DMS79 (cell line): Measurements from ENCODE around the gene SCUBE3.

ENCODE experiments used
- DNase-seq: peaks from one replicate; lab custom pipeline; 2025; lab: John Stamatoyannopoulos, UW

SCUBE3 gene

GRCh38 chr6:35213298-35213791 lies 411 bp upstream of the SCUBE3 start:
- no peak for DNase-seq

GRCh38 chr6:35214869-35215664 lies 1.3 kb downstream of the SCUBE3 start:
- no peak for DNase-seq

GRCh38 chr6:35215665-35216411 lies 2.1 kb downstream of the SCUBE3 start:
- DNase-seq = no peak

GRCh38 chr6:35216412-35216732 lies 2.6 kb downstream of the SCUBE3 start:
- DNase-seq = no peak

- DNase-seq = peak; percentile 8
Measured at GRCh38 chr6:35216851-35217811, 3.4 kb downstream of the SCUBE3 start.

GRCh38 chr6:35218021-35218420 lies 4.3 kb downstream of the SCUBE3 start:
- DNase-seq = no peak

GRCh38 chr6:35218456-35218855 lies 4.7 kb downstream of the SCUBE3 start:
- DNase-seq = no peak

- no peak for DNase-seq
Measured at GRCh38 chr6:35219683-35220326, 6.0 kb downstream of the SCUBE3 start.

GRCh38 chr6:35220711-35221110 lies 7.0 kb downstream of the SCUBE3 start:
- no peak for DNase-seq

- no peak for DNase-seq
Measured at GRCh38 chr6:35223396-35223795, 9.6 kb downstream of the SCUBE3 start.

- DNase-seq = no peak
Measured at GRCh38 chr6:35224720-35225119, 11.0 kb downstream of the SCUBE3 start.

GRCh38 chr6:35228481-35228880 lies 14.7 kb downstream of the SCUBE3 start:
- no peak for DNase-seq

GRCh38 chr6:35229304-35229703 lies 15.5 kb downstream of the SCUBE3 start:
- no peak for DNase-seq

- DNase-seq = no peak
Measured at GRCh38 chr6:35230498-35230897, 16.7 kb downstream of the SCUBE3 start.

- no peak for DNase-seq
Measured at GRCh38 chr6:35230950-35231349, 17.2 kb downstream of the SCUBE3 start.

GRCh38 chr6:35231563-35231962 lies 17.8 kb downstream of the SCUBE3 start:
- DNase-seq = no peak

- no peak for DNase-seq
Measured at GRCh38 chr6:35234901-35235300, 21.1 kb downstream of the SCUBE3 start.

GRCh38 chr6:35236223-35236622 lies 22.5 kb downstream of the SCUBE3 start:
- no peak for DNase-seq

- DNase-seq = no peak
Measured at GRCh38 chr6:35237476-35237875, 23.7 kb downstream of the SCUBE3 start.

GRCh38 chr6:35238843-35239289 lies 25.1 kb downstream of the SCUBE3 start:
- no peak for DNase-seq

- no peak for DNase-seq
Measured at GRCh38 chr6:35239581-35239980, 25.8 kb downstream of the SCUBE3 start.
